Ammon's horn (tissue), 1 donor: ENCODE data around the gene SYMPK.
"Not testable (repeated sequence)": the region's sequence is repeated elsewhere in the genome, so short reads cannot be mapped to it uniquely, and the experiment has no call there.

Experiments used
- DNase-seq: peaks from one replicate; pipeline ENCODE4 v3.0.0-alpha.2; 2016; ENCODE audit warnings: low spot score

Gene SYMPK

DNA sequence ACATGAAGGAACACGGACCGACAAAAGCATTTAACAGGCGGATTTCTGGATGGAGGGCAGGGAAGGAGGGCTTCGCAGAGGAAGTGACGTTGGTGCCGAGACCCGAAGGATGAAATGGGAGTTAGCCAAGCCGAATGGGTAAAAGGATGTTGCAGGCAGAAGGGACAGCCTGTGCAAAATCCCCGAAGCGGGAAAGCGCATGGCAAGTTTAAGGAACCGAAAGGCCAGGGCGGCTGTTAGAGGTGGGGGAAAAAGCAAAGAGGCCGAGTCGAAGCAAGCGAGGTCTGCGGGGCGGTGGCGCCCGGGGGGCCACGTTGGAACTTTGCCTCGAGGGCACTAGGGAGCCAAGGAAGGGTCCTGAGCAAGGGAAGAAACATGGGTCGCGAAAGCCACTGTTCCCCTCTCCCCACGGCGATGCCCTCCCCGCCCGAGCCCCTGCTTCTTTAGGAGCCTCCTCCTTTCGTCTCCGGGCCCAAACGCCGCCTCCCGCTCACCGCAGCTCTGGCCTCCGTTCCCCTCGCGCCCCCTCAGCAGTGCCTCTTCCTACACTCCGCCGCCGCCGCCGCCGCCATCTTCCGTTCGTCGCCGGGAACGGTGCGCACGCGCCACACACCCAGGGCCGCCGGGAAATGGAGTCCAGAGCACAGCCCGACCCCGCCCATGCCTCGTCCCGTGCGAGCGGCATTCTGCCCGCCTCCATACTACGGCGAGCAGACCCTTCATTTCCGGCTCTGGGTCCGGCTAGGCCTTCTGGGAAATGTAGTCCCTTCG is at the start of gene SYMPK:
TSS of gene SYMPK (minus strand) at position 584 of the 771 bp plus-strand sequence. CDS start 8,652 bp downstream, outside the sequence.
- peak; percentile 99 for DNase-seq

DNA sequence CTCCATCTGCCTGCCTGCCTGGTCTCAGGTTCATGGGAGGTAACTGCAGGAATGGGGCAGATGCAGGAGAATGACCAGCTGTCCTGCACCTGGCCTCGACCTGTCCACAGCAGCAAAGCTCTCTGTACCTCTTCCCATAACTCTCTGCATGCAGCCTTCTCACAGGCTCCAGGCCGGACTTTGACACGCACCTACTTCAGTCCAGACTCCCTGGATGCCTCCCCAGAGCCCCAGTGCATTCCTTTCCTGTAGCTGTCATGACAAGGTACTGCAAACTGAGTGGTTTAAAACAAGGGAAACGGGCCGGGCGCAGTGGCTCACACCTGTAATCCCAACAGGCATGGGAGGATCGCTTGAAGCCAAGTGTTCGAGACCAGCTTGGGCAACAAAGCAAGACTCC is 48.3 kb upstream of the SYMPK start:
- DNase-seq, result no peak

DNA sequence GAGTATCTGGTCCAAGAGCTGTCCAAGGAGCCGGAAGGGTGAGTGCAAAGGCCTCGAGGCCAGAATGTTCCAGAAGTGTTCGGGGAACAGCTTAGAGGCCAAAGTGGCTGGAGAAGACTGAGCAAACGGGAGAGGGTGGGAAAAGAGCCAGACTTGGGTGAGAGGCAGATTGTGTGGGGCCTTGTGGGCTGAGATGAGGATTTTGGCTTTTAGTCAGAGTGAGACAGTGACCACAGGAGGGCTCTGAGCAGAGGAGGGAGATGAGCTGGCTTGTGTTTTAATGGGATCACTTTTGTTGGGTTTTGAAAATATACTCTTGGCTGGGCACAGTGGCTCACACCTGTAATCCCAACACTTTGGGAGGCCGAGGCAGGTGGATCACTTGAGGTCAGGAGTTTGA is 46.0 kb upstream of the SYMPK start:
- DNase-seq, result no peak

DNA sequence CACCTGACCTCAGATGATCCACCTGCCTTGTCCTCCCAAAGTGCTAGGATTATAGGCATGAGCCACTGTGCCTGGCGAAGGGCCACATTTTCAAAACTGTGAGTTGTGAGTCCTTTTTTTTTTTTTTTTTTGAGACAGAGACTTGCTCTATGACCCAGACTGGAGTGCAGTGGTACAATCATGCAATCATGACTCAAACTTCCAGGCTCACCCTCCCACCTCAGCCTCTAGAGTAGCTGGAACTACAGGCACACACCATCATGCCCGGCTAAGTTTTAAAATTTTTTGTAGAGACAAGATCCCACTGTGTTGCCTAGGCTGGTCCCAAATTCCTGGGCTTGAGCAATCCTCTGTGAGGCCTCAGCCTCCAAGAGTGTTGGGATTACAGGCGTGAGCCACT is 43.3 kb upstream of the SYMPK start:
- no peak for DNase-seq

DNA sequence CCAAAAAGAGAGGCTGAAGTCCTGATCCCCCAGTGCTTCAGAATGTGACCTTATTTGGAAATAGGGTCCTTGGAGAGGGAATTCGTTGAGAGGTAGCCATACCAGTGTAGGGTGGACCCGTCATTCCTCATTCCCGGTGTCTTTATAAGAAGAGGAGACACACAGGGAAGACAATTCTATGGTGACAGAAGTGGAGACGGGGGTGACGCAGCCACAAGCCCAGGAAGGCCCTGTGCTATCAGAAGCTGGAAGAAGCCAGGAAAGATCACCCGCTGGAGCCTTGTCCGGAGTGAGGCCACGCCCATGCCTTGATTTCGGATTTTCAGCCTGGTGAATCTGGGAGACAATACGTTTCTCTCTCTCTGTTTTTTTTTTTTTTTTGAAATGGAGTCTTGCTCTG is 42.1 kb upstream of the SYMPK start:
- DNase-seq, result no peak

DNA sequence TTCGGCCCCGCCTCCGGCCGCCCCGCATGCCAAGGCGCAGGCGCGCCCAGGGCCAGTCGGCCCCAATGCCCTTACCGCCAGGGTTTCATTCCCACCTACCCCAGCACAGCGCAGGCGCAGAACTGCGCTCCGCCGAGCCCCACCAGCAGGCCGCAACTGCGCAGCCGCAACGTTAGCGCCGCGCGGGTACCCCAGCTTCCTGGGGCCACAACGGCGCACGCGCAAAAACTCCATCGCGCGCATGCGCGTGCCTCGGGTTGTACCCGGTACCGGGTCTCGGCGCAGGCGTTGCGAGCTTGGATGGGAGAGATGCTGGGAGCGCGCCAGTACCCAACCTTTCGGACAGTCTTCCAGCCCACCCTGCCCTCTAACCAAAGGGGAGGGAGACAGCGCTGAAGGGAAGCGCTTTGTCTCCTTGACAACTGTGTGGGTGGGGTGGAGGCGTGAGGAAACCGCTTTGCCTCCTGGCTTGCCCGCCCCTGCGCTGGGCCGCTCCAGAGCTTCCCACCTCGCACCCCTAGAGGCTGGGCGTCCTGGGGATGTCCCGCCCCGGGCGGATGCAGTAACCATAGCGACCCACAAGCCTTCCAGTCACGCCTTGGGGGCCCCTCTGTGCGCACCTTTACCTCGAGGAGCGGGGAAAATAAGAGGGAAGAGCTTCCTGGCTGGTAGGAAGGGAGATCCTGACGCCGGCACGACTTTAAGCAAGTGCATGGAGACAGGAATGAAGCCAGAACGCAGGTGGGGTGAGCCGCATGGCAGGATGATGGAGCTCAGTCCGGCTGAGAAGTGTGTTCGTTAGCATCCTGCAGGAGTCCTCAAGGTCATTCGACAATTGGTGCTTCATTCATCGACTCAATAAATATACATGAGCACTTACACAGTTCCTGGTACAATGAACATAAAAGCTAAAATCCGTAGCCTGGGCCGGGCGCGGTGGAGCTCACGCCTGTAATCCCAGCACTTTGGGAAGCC is 40.0 kb upstream of the SYMPK start:
- DNase-seq, result peak; percentile 97

DNA sequence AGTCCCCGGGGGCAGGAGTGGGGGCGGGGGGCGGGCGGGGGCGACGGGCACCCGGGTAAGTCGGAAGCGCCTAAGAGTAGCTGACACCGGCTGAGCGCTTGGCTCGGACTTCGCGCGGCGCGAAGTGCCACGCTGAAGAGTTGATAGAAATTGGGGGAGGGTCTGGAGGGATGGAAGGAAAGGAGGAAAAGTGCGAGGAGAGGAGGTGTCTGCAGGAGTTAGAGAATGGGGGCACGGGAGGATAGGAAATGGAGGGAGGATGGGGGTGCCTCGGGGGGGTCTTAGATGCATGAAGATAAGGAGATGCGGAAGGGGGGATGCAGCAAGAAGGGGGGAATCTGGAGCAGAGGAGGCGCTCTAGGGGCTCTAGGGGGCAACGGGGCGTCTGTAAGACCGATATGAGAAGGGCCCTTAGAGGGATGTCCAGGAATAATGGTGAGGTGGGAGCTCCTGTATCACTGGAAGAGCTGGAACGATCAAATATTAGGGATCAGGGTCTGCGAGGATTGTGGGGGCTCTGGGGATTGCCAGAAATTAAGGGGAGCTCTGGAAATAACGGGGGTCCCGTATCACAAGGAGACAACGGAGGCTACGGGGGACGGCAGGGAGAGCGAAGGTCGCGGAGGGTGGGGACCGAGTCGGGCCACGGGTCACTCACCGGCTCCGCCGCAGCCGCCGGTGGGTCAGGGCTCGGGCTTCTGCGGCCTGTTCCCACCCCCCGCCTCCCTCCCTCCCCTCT is 39.1 kb upstream of the SYMPK start, which contains the start of gene MYPOP:
TSS of gene MYPOP (minus strand) at position 702 of the 739 bp plus-strand sequence. CDS start 840 bp downstream, outside the sequence.
- DNase-seq, result no peak

DNA sequence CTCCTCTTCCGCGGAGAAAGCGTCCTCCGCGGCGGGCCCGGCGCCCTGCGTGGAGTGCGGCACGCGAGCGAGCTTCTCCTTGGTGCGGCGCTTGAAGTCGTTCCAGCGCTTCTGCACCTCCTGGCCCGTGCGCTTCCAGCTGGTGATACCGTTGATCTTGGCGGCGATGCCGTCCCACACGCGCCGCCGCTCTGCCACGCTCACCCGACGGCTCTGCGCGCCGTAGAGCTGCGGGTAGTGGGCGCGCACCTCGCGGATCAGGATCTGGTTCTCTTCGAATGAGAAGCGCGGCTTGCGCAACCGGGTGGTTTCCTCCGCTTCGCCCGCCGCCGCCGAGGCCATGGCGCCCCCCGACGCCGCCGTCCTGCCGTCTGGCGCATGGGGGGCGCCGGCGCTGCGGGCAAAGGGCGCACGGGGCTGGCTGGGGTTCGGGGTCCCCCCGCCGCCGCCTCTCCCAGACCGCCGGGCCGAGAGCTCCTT is 38.5 kb upstream of the SYMPK start:
- no peak for DNase-seq

DNA sequence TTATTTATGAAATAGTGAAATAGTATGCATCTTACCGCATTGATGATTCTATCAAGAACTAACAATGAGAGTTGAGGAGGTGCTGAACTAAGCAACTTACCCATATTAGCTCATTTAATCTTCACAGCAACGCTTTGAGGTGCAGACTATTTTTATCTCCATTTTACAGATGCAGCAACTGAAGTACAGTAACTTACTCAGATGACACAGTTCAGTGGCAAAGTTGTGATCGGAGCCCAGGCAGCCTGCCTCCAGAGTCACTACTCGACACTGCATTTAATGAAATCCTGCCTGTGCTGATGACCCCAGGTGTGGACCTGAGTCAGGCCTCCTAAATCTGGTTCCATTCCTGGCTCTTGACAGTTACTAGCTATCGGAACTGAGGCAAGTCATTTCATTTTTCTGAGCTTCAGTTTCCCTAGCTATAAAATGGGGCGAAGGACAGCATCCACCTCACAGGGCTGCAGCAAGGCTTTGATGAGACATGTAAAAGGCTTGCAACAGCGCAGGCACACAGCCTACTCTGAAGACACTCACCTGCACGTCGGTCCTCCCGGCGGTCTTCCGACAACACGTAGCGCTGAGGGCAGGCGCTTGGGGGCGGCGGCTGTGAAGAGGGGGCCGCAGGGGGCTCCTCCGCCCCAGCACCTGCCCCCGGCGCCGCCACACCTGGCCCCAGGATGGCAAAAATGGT is 37.9 kb upstream of the SYMPK start:
- DNase-seq, result no peak

DNA sequence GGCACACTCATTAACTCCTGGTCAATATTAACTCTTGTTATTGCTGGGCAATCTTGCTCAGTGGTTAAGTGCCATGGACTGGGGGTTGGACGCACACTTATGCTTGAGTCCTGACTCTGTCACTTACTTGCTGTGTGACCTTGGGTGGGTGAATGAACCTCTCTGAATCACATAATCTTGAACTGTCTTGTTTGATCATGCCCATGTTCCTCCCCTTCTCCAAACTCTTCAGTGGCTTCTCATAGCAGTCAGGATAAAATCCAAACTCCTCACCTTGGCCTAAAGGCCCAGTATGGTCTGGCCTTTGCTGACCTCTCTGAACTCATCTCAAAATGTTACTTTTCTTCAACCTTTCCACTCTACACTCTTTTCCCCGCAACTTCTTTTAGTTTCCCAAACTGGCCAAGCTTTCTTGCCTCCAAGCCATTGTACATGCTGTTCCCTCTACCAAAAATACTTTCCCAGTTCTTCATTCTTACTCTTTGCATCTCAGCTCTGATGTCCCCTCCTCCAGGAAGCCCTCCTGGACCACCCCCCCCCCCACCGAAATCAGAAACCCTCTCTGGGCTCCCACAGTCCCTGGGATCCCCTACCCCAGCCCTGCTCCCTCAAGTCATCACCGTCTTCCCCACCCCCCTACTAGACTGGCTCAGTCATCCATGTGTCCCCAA is 37.1 kb upstream of the SYMPK start:
- DNase-seq, result no peak

DNA sequence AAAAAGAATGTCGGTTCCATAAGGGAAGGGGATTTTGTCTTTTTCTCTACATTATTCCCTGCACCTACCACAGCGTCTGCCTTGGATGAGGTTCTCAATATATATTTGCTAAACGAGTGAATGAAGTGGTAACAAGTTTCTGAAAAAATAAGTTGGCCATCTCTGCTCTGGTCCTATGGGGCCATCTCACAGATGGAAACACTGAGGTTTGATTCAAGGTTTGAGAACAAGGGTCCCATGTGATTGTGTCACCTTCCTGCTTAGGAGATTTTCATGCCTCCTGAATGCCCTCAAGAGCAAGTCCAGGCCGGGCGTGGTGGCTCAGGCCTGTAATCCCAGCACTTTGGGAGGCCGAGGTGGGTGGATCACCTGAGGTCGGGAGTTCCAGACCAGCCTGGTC is 36.3 kb upstream of the SYMPK start:
- no peak for DNase-seq

DNA sequence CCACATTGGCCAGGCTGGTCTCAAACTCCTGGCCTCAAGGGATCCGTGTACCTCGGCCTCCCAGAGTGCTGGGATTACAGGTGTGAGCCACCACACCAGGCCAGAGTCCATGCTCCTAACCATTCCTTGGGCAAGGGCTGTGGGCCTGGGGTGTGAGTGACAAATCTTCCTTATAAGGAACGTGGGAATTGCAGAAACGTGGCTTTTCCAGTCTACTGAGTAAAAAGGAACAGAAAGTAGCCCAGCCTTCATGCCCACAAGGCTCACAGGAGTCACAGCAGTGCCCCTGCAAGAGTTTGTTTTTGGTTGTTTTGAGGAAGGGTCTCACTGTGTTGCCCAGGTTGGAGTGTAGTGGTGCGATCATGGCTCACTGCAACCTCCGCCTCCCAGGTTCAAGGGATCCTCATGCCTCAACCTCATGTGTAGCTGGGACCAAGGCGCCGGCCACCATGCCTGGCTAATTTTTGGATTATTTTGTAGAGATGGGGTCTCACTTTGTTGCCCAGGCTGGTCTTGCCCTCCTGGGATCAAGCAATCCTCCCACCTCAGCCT is 34.4 kb upstream of the SYMPK start:
- no peak for DNase-seq

DNA sequence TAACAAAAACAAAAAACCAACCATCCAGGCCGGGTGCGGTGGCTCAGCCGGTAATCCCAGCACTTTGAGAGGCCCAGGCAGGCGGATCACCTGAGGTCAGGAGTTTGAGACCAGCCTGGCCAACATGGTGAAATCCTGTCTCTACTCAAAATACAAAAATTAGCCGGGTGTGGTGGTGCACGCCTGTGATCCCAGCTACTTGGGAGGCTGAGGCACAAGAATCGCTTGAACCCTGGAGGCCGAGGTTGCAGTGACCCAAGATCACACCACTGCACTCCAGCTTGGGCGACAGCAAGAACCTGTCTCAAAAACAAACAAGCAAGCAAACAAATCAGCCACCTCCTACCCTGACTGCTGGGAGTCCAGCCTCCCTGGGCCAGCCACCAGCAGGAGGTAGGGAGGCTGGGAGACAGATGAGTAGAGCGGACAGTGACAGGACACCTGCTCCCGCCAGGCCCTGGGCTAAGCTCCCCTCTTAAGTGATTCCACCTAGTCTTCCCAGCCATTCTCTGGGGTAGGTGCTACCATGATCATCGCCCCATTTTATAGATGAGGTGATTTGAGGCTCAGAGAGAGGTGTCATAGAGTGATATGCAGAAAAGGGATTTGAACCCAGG is 33.1 kb upstream of the SYMPK start:
- not testable (repeated sequence) for DNase-seq

DNA sequence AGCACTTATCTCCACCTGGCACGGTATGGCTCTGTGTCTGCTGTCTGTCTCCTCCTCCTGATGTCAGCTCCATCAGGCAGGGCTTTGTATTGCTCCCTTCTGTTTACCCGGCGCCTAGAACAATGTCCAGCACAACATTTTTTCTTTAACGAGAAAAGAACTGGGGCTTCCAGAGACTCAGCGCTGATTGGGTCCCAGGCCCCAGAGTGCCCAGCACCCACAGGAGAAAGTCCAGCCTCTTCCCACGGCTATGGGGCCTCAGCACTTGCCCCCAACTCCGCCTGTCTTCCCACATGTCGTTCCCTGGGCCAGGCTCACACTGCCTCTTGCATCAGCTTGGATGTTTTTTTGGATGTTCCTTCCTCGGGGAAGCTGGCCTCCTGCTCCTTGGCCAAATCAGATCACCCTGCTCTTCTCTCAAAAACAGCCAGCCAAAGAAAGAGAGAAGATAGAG is 32.6 kb upstream of the SYMPK start:
- no peak for DNase-seq

DNA sequence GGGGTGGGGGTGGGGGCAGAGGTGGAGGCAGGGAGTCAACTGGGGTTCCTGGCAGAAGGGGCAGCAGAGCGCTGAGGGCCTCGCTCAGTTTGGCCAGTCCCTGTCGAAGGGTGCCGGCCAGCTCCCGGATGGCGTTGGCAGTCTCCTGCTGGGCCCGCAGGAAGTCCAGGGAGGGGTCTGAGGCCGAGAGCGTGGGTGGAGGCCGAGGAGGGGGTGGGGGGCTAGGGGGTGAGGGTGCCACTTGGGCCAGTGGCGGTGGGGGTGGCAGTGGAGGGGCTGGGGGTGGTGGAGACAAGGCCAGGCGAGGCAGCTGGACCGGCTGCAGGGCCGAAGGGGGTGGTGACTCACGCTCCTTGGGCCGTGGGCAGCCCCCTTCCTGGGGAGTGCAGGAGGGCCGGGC is 27.9 kb upstream of the SYMPK start:
- no peak for DNase-seq

DNA sequence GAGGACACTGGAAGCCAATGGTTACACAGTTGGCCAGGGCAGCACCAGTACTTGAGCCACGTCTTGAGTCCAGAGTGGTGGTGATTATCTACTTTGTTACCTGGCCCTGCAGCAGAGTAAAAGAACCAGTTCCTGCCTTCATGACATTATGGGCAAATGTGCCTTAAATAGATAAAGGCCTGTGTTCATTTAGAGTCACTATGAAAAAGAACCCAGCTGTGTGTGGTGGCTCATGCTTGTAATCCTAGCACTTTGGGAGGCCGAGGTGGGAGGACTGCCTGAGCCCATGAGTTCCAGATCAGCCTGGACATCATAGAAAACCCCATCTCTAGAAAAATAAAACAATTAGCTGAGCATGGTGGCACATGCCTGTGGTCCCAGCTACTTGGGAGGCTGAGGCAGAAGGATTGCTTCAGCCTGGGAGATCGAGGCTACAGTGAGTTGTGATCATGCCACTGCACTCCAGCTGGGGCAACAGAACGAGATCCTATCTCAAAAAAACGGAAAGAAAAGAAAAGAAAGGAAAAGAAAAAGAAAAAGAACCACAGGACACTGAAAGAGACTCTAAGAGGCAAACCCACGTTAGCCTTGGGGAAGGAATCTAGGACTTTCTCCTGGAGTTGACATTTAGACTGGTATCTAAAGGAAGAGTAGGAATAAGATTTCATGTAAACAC is 26.4 kb upstream of the SYMPK start:
- DNase-seq, result no peak

DNA sequence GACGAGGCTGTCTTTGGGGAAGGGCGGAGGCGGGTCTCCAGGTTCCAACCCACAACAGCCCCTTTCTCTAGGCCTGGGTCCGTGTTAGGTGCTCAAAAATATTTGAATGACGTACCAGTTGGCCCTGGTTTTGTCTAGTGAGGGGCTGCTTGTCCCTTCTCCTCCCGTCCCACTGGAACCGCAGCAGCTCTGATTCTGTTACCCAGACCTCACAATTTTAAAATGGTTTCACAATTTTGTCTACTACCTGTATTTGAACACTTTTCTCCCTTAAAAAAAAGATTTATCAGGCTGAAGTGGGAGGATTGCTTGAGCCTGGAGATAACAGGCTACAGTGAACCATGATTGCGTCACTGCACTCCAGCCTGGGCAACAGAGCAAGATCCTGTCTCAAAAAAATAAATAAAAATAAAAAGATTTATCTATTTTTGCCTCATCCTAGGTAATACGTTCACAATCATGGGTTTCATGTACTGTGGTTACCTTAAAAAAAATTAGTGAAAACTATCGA is 24.3 kb upstream of the SYMPK start:
- no peak for DNase-seq

DNA sequence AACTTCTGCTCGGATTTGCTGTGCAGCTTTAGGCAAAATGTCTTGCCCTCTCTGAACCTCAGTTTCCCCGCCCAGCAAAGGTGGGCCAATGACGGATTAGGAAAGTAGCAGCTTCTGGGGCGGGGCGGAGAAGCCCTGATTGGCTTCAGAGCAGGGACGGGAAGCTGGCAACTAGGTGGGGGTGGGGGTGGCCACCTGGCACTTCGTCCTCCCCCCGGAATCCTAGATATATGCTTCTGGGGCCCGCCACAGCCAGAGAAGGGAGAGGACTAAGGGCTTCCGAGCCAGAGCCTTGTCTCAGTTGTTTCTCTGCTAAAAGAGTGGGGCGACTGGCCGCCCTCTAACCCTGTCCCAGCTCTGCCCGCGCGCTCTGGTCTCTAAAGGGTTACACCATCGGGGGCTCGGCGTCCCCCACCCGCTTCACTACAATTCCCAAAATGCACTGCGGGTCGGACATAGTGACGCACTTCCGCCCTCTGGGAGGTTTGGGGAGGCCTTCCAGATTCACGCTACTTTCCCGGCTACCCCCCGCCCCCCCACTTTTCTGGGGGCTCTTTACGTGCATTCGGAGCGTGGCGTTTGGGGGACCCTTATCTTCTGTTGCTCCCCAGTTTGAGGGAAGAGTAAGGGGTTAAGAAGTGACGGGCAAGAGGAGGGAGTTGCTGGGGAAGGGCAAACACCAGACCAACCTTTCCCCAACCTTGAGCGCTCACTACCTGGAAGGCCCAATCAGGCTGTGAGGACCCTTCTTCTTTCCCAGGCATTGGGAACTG is 23.7 kb upstream of the SYMPK start:
- peak; percentile 94 for DNase-seq
